ENCODE results near the gene KRTAP12-4.

GRCh38 chr21:44625756-44626155 is 28.7 kb downstream of the KRTAP12-4 start:
- TF ChIP-seq, protein P1, sequence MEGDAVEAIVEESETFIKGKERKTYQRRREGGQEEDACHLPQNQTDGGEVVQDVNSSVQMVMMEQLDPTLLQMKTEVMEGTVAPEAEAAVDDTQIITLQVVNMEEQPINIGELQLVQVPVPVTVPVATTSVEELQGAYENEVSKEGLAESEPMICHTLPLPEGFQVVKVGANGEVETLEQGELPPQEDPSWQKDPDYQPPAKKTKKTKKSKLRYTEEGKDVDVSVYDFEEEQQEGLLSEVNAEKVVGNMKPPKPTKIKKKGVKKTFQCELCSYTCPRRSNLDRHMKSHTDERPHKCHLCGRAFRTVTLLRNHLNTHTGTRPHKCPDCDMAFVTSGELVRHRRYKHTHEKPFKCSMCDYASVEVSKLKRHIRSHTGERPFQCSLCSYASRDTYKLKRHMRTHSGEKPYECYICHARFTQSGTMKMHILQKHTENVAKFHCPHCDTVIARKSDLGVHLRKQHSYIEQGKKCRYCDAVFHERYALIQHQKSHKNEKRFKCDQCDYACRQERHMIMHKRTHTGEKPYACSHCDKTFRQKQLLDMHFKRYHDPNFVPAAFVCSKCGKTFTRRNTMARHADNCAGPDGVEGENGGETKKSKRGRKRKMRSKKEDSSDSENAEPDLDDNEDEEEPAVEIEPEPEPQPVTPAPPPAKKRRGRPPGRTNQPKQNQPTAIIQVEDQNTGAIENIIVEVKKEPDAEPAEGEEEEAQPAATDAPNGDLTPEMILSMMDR (IDR thresholded peaks at IDR 0.05; ENCODE audit: low read depth, low read length) = no peak
- TF ChIP-seq EZH2phosphoT487 (IDR thresholded peaks at IDR 0.05; ENCODE audit: low read depth) = no peak

All from OCI-LY3 (cell line).